BJ (cell line): Measurements from ENCODE around the gene DPP7. TPM values are rescaled to one million over a fixed set of nuclear protein-coding genes. Genes with fewer than 3 reads are reported as not detected.

Experiments
- CTCF ChIA-PET: fragments of 350-600 bp; formaldehyde crosslinking; extraction: SDS; loops from one replicate; lab custom pipeline; 2021; ENCODE audit warnings: antibody characterized with exemption, inconsistent platforms; lab: Yijun Ruan, JAX
- POLR2A ChIA-PET: fragments of 300-600 bp; sonication (Branson Sonifier 250); formaldehyde crosslinking; extraction: SDS; loops from one replicate; lab custom pipeline; 2021; ENCODE audit warnings: antibody characterized with exemption; lab: Charles Lee
- DNase-seq: peaks from one replicate; pipeline ENCODE4 v3.0.0-alpha.2; 2011; ENCODE audit warnings: low read depth
- H3K27me3 ChIP-seq: 2 replicates; pipeline ENCODE4 v1.6.0; 2011; ENCODE audit warnings: low read length; ENCODE audit not compliant: control insufficient read depth, insufficient read depth
- H3K36me3 ChIP-seq: 2 replicates; pipeline ENCODE4 v1.5.1; 2011; ENCODE audit warnings: low read length; ENCODE audit not compliant: control insufficient read depth, insufficient read depth
- H3K4me3 ChIP-seq: 2 replicates; pipeline ENCODE4 v1.5.1; 2011; ENCODE audit warnings: low read depth, mild to moderate bottlenecking, control low read depth, low read length
- polyA plus RNA-seq: library from polyadenylated mRNA; depleted of rRNA; stranded (reverse); fragments of >200 nt; gene quantifications from 2 replicates; pipeline ENCODE4 v1.2.3, GENCODE V29; 2011
- TF ChIP-seq, protein P1 (sequence below): IDR thresholded peaks from 2 replicates; pipeline ENCODE4 v1.5.1; 2011; ENCODE audit warnings: low read depth, mild to moderate bottlenecking, control low read depth, inconsistent platforms, low read length, moderate library complexity; ENCODE audit not compliant: insufficient read depth

DPP7 gene
- polyA plus RNA-seq, 1 experiment, result 94.4 TPM

DNA sequence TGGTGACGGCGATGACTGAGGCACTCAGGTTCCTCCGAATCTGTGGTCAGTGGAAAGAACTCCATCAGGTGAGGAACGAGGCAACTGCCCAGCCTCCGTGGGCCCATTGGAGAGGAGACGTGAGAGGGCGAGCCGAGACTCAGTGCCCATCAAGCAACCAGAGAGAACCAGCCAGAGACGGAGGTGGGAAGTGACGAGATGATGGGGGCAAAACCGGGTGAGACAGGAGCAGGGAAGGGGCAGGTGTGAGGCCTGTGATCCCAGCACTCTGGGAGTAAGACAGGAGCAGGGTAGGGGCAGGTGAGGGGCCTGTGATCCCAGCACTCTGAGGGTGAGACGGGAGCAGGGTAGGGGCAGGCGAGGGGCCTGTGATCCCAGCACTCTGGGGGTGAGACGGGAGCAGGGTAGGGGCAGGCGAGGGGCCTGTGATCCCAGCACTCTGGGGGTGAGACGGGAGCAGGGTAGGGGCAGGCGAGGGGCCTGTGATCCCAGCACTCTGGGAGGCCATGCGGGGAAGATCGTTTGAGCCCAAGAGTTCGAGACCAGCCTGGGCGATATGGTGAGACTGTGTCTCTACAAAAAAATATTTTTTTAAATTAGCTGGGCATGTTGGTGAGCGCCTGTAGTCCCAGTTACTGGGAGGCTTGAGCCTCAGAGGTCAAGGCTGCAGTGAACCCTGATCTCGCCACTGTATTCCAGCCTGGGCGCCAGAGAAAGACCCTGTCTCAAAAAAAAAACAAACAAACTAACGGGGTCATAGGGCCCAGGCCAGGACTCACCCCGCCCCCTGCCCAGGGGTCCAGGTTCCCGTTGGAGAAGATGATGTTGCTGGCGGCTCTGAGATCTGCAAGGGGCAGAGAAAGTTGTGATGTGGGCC lies 3.4 kb downstream of the DPP7 start:
- POLR2A ChIA-PET, result no interaction called here
- no peak for DNase-seq
- Histone ChIP-seq H3K27me3 (no peaks in the 10 kb centered on the region), H3K36me3 (peaks cover 33% of the 10 kb centered on the region), H3K4me3 (no peak overlapping the region)
- CTCF ChIA-PET, result interaction anchor here (0.9 kb wide), 1 partner anchor 9 kb away, joined by 3 read pairs; no protein-coding TSS in a partner anchor
- TF ChIP-seq, protein P1, sequence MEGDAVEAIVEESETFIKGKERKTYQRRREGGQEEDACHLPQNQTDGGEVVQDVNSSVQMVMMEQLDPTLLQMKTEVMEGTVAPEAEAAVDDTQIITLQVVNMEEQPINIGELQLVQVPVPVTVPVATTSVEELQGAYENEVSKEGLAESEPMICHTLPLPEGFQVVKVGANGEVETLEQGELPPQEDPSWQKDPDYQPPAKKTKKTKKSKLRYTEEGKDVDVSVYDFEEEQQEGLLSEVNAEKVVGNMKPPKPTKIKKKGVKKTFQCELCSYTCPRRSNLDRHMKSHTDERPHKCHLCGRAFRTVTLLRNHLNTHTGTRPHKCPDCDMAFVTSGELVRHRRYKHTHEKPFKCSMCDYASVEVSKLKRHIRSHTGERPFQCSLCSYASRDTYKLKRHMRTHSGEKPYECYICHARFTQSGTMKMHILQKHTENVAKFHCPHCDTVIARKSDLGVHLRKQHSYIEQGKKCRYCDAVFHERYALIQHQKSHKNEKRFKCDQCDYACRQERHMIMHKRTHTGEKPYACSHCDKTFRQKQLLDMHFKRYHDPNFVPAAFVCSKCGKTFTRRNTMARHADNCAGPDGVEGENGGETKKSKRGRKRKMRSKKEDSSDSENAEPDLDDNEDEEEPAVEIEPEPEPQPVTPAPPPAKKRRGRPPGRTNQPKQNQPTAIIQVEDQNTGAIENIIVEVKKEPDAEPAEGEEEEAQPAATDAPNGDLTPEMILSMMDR, result no peak

DNA sequence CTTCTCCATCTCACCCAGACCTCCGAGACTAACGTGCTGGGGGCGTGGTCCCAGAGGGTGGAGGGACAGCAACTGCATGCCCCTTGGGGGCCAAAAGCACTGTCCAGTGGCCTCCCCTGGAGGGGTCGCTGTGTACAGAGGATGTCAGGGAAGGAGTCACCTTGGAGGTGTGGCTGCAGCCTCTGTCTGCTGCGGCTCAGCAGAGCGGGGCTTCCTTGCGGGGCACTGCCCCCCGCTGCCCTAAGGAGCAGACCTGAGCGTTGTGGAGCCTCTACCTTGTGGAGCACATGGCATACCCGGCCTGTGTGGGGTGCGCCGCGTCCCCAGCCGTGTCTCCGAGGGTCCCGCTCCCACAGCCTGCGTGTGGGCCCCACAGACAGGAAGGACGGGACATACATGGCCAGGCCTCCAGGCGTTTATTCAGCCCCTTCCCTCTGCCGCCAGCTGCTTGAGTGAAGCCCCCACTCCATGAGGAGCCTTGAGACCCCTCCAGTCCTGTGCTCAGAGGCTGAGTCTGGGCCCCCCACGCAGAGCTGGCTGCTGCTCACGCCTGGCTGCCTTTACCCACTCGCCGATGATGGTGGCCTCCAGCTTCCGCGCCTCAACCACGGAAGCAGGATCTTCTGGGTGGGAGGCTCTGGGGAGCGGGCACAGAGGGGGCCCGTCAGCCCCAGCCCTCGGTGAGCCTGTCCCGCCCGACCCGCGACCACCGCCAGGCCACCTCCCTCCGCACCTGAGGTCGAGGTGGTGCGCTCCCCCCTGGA lies 4.2 kb downstream of the DPP7 start:
- peaks cover 38% of the 10 kb centered on the region for H3K36me3 ChIP-seq
- no peaks in the 10 kb centered on the region for H3K27me3 ChIP-seq
- ChIA-PET CTCF (no interaction called here), POLR2A (no interaction called here)
- H3K4me3 ChIP-seq, result no peak overlapping the region
- no peak for DNase-seq
- TF ChIP-seq, protein P1, result no peak

DNA sequence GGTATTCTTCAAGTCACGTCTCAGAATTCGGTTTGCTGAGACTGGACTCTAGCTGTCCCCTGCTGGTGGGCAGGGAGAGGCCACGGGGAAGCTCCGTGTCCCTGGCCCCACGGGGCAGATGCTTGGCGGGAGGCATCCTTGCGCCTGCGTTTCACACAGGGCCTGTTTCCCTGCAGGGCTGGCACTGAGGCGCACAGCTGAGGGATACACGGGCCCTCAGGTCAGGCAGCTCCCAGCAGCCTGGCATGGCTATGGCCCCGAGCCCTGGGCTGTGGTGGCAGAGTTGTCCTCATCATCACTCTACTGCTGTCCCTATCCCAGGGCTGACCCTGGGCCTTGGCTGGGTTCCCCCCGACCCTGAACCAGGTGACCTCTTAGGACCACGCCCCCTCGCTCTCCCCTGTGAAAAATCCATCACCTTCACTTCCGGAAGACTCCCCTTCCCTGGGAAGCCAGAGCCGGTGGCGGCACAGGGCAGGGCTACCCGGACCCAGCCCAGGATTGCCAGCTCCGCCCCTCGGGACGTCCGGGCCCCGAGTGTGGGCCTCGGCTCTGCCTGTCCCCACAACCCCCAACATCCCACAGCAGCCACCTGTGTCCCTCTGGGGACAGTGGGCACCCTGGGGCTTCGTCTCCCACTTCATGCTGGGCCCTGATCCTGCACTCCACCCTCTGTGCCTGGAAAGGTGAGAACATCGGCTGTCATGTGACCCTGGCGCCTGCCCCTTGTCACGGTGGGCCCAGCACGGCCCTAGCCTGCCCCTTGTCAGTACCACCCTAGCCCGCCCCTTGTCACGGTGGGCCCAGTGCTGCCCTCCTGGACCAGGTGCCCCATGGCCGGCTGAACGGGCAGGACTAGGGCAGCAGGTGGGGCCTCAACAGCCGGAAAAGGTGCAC lies 5.0 kb downstream of the DPP7 start:
- no peaks in the 10 kb centered on the region for H3K27me3 ChIP-seq
- ChIA-PET POLR2A (no interaction called here), CTCF (interaction anchor here (0.9 kb wide), 1 partner anchor 321 kb away, joined by 4 read pairs; no protein-coding TSS in a partner anchor)
- H3K36me3 ChIP-seq, result peaks cover 39% of the 10 kb centered on the region
- DNase-seq, result no peak
- TF ChIP-seq, protein P1, result no peak
- H3K4me3 ChIP-seq, result no peak overlapping the region

DNA sequence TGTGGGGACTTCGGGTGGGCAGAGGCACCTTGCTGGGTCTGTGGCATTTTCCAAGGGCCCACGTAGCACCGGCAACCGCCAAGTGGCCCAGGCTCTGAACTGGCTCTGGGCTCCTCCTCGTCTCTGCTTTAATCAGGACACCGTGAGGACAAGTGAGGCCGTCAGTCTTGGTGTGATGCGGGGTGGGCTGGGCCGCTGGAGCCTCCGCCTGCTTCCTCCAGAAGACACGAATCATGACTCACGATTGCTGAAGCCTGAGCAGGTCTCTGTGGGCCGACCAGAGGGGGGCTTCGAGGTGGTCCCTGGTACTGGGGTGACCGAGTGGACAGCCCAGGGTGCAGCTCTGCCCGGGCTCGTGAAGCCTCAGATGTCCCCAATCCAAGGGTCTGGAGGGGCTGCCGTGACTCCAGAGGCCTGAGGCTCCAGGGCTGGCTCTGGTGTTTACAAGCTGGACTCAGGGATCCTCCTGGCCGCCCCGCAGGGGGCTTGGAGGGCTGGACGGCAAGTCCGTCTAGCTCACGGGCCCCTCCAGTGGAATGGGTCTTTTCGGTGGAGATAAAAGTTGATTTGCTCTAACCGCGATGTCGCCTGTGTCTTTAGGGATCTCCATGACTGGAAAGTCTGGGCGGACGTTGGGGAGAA lies 5.8 kb downstream of the DPP7 start:
- no peak for DNase-seq
- Histone ChIP-seq H3K36me3 (peaks cover 41% of the 10 kb centered on the region), H3K27me3 (no peaks in the 10 kb centered on the region), H3K4me3 (no peak overlapping the region)
- CTCF ChIA-PET, result interaction anchor here (0.9 kb wide), 1 partner anchor 321 kb away, joined by 4 read pairs; no protein-coding TSS in a partner anchor
- TF ChIP-seq, protein P1, result no peak
- POLR2A ChIA-PET, result no interaction called here
